ENCODE data around the gene AEBP2. TPM values are rescaled to one million over a fixed set of nuclear protein-coding genes. Genes with fewer than 3 reads are reported as not detected.

AEBP2 gene
- total and polyA plus RNA-seq, 2 of the 8 experiments (the other 6 are each of a cell fraction or from before 2014, with no cell fraction given) = 13.6 to 61.4 TPM

DNA sequence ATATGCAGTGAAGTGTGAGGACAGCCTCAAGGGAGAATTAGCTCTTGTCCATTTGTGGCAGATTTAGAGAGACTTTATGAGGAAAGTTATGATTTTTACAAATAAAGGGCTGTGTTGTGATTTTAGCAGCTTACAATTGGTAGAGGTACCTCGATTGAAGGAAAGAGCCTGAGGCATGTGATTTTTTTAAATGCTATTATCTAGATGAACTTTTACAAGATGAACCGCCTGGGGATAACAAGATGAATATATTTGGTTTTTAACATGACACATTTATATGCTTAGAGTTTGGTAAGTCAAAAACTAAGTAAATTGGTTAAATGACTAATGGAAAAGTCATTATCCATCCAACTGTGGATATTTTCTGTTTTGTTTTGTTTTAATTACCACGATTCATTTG, 52.6 kb downstream of the AEBP2 start (continued):
- TF ChIP-seq ATF2 (IDR thresholded peaks at IDR 0.05; ENCODE audit: low read length) (no peak), BACH1 (IDR thresholded peaks at IDR 0.05; ENCODE audit: low read length) (no peak), ZNF274 (IDR thresholded peaks at IDR 0.05; ENCODE audit: borderline replicate concordance, extremely low read depth, low read length) (no peak), EP300 (IDR thresholded peaks at IDR 0.05; ENCODE audit: borderline replicate concordance in 1 of 2, low read depth in 2 of 2, low read length in 2 of 2) (no peak)

Measured in H1 (cell line).